SK-N-SH (cell line): Measurements from ENCODE around the gene PTGDS. TPM values are rescaled to one million over a fixed set of nuclear protein-coding genes. Genes with fewer than 3 reads are reported as not detected.

ENCODE experiments used
- CTCF ChIA-PET: fragments of 300-600, 350-600 bp; formaldehyde crosslinking; extraction: SDS; loops from one replicate; lab custom pipeline; 2021; lab: Yijun Ruan, JAX
- POLR2A ChIA-PET: fragments of 350-600 bp; sonication (Branson Sonifier 250); formaldehyde crosslinking; extraction: SDS; loops from one replicate; lab custom pipeline; 2020; ENCODE audit warnings: antibody characterized with exemption, inconsistent platforms; lab: Yijun Ruan, JAX
- DNase-seq: peaks from one replicate; pipeline ENCODE4 v3.0.0; 2012
- H2AFZ ChIP-seq: fragments of 200-600 bp; sonication (generic); 2 replicates; pipeline ENCODE4 v1.8.1; 2016; ENCODE audit warnings: antibody characterized with exemption, mild to moderate bottlenecking, low read depth
- H3F3A ChIP-seq: fragments of 200-600 bp; sonication (generic); replicated peaks from 2 replicates; pipeline ENCODE3; 2016; ENCODE audit warnings: antibody characterized with exemption, mild to moderate bottlenecking; ENCODE audit not compliant: insufficient read depth
- H3K27ac ChIP-seq, 2 experiments: fragments of 200-500 bp in 1 of 2; fragments of 200-600 bp in 1 of 2; sonication (Bioruptor generic) in 1 of 2; sonication (generic), shearing (Covaris generic) in 1 of 2; 2 replicates each; pipeline versions ENCODE4 v1.5.1 to v1.6.1; 2014 to 2016; ENCODE audit warnings: low read depth in 2 of 2, inconsistent platforms in 1 of 2, low read length in 1 of 2, mild to moderate bottlenecking in 1 of 2, mixed read lengths in 1 of 2
- H3K27me3 ChIP-seq: fragments of 200-600 bp; sonication (generic), shearing (Covaris generic); 2 replicates; pipeline ENCODE4 v1.6.1; 2016; ENCODE audit warnings: mixed run types; ENCODE audit not compliant: insufficient read depth
- H3K36me3 ChIP-seq, 2 experiments: fragments of 200-500 bp in 1 of 2; fragments of 200-600 bp in 1 of 2; sonication (Bioruptor generic) in 1 of 2; sonication (generic) in 1 of 2; replicated peaks in 1 of 2; 2 replicates each; pipeline versions ENCODE3 to v1.5.1; 2014 to 2016; ENCODE audit warnings: low read length in 1 of 2, mild to moderate bottlenecking in 1 of 2; ENCODE audit not compliant: insufficient read depth in 2 of 2, control insufficient read depth in 1 of 2
- H3K4me1 ChIP-seq, 2 experiments: fragments of 200-500 bp in 1 of 2; fragments of 200-600 bp in 1 of 2; sonication (Bioruptor generic) in 1 of 2; sonication (generic), shearing (Covaris generic) in 1 of 2; 2 replicates each; pipeline versions ENCODE4 v1.5.1 to v1.6.1; 2014 to 2016; ENCODE audit warnings: low read depth in 1 of 2, low read length in 1 of 2, mixed run types in 1 of 2; ENCODE audit not compliant: insufficient read depth in 2 of 2, control insufficient read depth in 1 of 2
- H3K4me2 ChIP-seq: fragments of 200-600 bp; sonication (generic), shearing (Covaris generic); 2 replicates; pipeline ENCODE4 v1.6.1; 2017; ENCODE audit warnings: mixed run types
- H3K4me3 ChIP-seq, 2 experiments: fragments of 200-500 bp in 1 of 2; fragments of 200-600 bp in 1 of 2; sonication (Bioruptor generic) in 1 of 2; sonication (generic), shearing (Covaris generic) in 1 of 2; 2 replicates each; pipeline versions ENCODE4 v1.5.1 to v1.8.1; 2014 to 2016; ENCODE audit warnings: low read depth in 2 of 2, inconsistent platforms in 1 of 2, low read length in 1 of 2, mild to moderate bottlenecking in 1 of 2, mixed read lengths in 1 of 2, moderate library complexity in 1 of 2
- H3K79me2 ChIP-seq: fragments of 200-600 bp; sonication (generic); 2 replicates; pipeline ENCODE4 v1.8.1; 2017; ENCODE audit warnings: mild to moderate bottlenecking; ENCODE audit not compliant: insufficient read depth
- H3K9ac ChIP-seq: fragments of 200-600 bp; sonication (generic); 2 replicates; pipeline ENCODE4 v1.6.1; 2017; ENCODE audit warnings: mixed run types
- H3K9me2 ChIP-seq: fragments of 200-600 bp; sonication (generic); 2 replicates; pipeline ENCODE4 v1.6.1; 2017; ENCODE audit warnings: mixed run types
- H3K9me3 ChIP-seq: fragments of 200-600 bp; sonication (generic); 2 replicates; pipeline ENCODE4 v1.6.1; 2017; ENCODE audit warnings: mixed run types, mild to moderate bottlenecking, moderate library complexity
- H4K20me1 ChIP-seq: fragments of 200-600 bp; sonication (generic); 2 replicates; pipeline ENCODE4 v1.6.1; 2017; ENCODE audit warnings: mild to moderate bottlenecking, mixed run types; ENCODE audit not compliant: insufficient read depth
- CHD2 ChIP-seq: fragments of 150-350 bp; IDR thresholded peaks from 2 replicates; pipeline ENCODE4 v1.6.1; 2018; ENCODE audit warnings: low read length; ENCODE audit not compliant: partially characterized antibody
- FOSL2 ChIP-seq: IDR thresholded peaks from 2 replicates; pipeline ENCODE4 v1.4.0; 2012; ENCODE audit warnings: low read depth, mild to moderate bottlenecking, moderate library complexity, borderline replicate concordance
- FOXJ3 ChIP-seq: sonication (generic); formaldehyde crosslinking; IDR thresholded peaks from 2 replicates; pipeline ENCODE4 v1.5.1; 2020; ENCODE audit warnings: mild to moderate bottlenecking, missing genetic modification reagents
- GABPA ChIP-seq: IDR thresholded peaks from 2 replicates; pipeline ENCODE4 v1.4.0; 2012; ENCODE audit warnings: low read depth, mild to moderate bottlenecking
- MXI1 ChIP-seq: IDR thresholded peaks from 2 replicates; pipeline ENCODE4 v1.6.1; 2012; ENCODE audit warnings: mild to moderate bottlenecking, low read depth, low read length, improper control_type of control experiment
- POLR2AphosphoS5 ChIP-seq: IDR thresholded peaks from 2 replicates; pipeline ENCODE4 v1.6.1; 2012; ENCODE audit warnings: low read depth, low read length
- RAD21 ChIP-seq: IDR thresholded peaks from 2 replicates; pipeline ENCODE4 v1.6.1; 2012; ENCODE audit warnings: mild to moderate bottlenecking, low read length
- RXRA ChIP-seq: IDR thresholded peaks from 2 replicates; pipeline ENCODE4 v1.4.0; 2012; ENCODE audit warnings: low read depth, mild to moderate bottlenecking, borderline replicate concordance
- SIN3A ChIP-seq: IDR thresholded peaks from 2 replicates; pipeline ENCODE4 v1.6.1; 2012; ENCODE audit warnings: low read depth, mild to moderate bottlenecking, low read length, moderate library complexity, borderline replicate concordance
- TEAD4 ChIP-seq: IDR thresholded peaks from 2 replicates; pipeline ENCODE4 v1.4.0; 2012; ENCODE audit warnings: mild to moderate bottlenecking, borderline replicate concordance; ENCODE audit not compliant: insufficient read depth
- WGBS: methylation state at CpG from one replicate; pipeline ENCODE4 v1.1.6; 2017; ENCODE audit warnings: low lambda C conversion rate; 5-methylcytosine and 5-hydroxymethylcytosine counted together
- polyA plus RNA-seq, 3 experiments: library from polyadenylated mRNA; depleted of rRNA; stranded (reverse); fragments of >200 nt; gene quantifications; 2 replicates each; pipeline ENCODE4 v1.2.3, GENCODE V29; 2012
- TF ChIP-seq, protein P1 (sequence below): fragments of 150-350 bp; IDR thresholded peaks from 2 replicates; pipeline ENCODE4 v1.6.1; 2016; ENCODE audit warnings: mild to moderate bottlenecking, low read depth, low read length
- TF ChIP-seq, protein P2 (sequence below): IDR thresholded peaks from 2 replicates; pipeline ENCODE4; 2012
- TF ChIP-seq, protein P3 (sequence below): IDR thresholded peaks from 2 replicates; pipeline ENCODE4 v1.4.0; 2012; ENCODE audit warnings: low read depth, borderline replicate concordance
- TF ChIP-seq, protein P4 (sequence below): fragments of 200-600 bp; sonication (generic); IDR thresholded peaks from 2 replicates; pipeline ENCODE4 v1.6.1; 2017; ENCODE audit warnings: antibody characterized with exemption, mild to moderate bottlenecking, moderate library complexity

The PTGDS gene
- polyA plus RNA-seq, 1 of the 3 experiments (the other 2 are of a cell fraction): not detected

DNA sequence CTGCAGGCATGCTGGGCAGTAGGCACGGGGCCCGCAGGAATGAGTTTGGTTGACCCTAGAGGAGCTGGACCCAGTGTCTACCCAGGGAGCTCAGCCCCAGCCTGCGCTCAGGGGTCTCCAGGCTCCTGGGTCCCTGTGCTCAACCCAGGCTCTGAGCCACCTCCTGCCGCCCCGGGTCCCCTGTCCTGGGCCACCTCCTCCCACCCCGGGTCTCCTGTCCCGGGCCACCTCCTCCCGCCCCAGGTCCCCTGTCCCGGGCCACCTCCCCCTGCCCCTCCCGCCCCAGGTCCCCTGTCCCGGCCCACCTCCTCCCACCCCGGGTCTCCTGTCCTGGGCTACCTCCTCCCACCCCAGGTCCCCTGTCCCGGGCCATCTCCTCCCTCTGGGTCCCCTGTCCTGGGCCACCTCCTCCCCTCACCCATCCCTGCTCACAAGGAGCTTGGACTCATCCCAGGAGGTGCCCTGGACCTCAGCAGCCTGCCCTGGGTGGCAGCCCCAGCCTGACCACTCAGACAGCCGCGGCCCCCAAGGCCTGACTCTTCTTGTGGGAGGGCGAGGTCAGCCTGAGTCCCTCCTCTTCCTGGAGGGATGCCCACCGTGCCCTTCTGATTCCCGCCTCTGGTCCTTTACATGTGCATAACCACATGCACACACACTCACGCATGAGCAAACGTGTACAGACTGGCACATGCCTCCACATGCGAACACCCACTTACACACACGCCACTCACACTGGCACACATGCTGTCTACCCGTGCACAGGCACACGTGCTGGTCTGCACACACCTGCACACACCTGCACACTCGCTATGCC lies 22.8 kb upstream of the PTGDS start:
- H3F3A ChIP-seq: no peaks in the 10 kb centered on the region

More for the DNA sequence above, 22.8 kb upstream of the PTGDS start:
- no peak overlapping the region for H3K9ac ChIP-seq
- ChIA-PET CTCF (interaction anchor here (13.2 kb wide), 1 partner anchor 78 kb away, joined by 350 read pairs; the partner anchor contains the start of genes ABCA2 and FUT7), POLR2A (interaction anchor here (0.6 kb wide), 1 partner anchor 8 kb away, joined by 4 read pairs; no protein-coding TSS in a partner anchor)
- H3K36me3 ChIP-seq: no peaks in the 10 kb centered on the region
- no peak overlapping the region for H3K4me3 ChIP-seq
- H3K27ac ChIP-seq: no peak overlapping the region
- H3K79me2 ChIP-seq: no peaks in the 10 kb centered on the region
- TF ChIP-seq POLR2AphosphoS5: no peak
- TF ChIP-seq, protein P1, sequence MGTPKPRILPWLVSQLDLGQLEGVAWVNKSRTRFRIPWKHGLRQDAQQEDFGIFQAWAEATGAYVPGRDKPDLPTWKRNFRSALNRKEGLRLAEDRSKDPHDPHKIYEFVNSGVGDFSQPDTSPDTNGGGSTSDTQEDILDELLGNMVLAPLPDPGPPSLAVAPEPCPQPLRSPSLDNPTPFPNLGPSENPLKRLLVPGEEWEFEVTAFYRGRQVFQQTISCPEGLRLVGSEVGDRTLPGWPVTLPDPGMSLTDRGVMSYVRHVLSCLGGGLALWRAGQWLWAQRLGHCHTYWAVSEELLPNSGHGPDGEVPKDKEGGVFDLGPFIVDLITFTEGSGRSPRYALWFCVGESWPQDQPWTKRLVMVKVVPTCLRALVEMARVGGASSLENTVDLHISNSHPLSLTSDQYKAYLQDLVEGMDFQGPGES: no peak
- no peak for TF ChIP-seq FOSL2
- TF ChIP-seq RXRA: no peak
- TF ChIP-seq SIN3A: no peak
- TF ChIP-seq MXI1: no peak
- TF ChIP-seq, protein P2, sequence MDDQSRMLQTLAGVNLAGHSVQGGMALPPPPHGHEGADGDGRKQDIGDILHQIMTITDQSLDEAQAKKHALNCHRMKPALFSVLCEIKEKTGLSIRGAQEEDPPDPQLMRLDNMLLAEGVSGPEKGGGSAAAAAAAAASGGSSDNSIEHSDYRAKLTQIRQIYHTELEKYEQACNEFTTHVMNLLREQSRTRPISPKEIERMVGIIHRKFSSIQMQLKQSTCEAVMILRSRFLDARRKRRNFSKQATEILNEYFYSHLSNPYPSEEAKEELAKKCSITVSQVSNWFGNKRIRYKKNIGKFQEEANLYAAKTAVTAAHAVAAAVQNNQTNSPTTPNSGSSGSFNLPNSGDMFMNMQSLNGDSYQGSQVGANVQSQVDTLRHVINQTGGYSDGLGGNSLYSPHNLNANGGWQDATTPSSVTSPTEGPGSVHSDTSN: no peak
- TF ChIP-seq RAD21: no peak
- TF ChIP-seq GABPA: no peak
- TF ChIP-seq CHD2: no peak
- TF ChIP-seq TEAD4: no peak
- TF ChIP-seq, protein P3, sequence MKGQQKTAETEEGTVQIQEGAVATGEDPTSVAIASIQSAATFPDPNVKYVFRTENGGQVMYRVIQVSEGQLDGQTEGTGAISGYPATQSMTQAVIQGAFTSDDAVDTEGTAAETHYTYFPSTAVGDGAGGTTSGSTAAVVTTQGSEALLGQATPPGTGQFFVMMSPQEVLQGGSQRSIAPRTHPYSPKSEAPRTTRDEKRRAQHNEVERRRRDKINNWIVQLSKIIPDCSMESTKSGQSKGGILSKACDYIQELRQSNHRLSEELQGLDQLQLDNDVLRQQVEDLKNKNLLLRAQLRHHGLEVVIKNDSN: no peak
- TF ChIP-seq, protein P4, sequence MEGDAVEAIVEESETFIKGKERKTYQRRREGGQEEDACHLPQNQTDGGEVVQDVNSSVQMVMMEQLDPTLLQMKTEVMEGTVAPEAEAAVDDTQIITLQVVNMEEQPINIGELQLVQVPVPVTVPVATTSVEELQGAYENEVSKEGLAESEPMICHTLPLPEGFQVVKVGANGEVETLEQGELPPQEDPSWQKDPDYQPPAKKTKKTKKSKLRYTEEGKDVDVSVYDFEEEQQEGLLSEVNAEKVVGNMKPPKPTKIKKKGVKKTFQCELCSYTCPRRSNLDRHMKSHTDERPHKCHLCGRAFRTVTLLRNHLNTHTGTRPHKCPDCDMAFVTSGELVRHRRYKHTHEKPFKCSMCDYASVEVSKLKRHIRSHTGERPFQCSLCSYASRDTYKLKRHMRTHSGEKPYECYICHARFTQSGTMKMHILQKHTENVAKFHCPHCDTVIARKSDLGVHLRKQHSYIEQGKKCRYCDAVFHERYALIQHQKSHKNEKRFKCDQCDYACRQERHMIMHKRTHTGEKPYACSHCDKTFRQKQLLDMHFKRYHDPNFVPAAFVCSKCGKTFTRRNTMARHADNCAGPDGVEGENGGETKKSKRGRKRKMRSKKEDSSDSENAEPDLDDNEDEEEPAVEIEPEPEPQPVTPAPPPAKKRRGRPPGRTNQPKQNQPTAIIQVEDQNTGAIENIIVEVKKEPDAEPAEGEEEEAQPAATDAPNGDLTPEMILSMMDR: no peak
- TF ChIP-seq FOXJ3 (CRISPR knock-in tag): no peak
- no peaks in the 10 kb centered on the region for H3K27me3 ChIP-seq
- 77% methylated on average over 18 of the region's 25 CpGs for WGBS
- no peak for DNase-seq
- H4K20me1 ChIP-seq: no peaks in the 10 kb centered on the region
- H3K4me1 ChIP-seq: peaks cover 0 to 23% of the 10 kb centered on the region in 2 experiments; a peak in 2 of 4 replicates
- no peaks in the 10 kb centered on the region for H3K9me3 ChIP-seq
- H3K4me2 ChIP-seq: no peak overlapping the region
- H2AFZ ChIP-seq: no peak overlapping the region
- H3K9me2 ChIP-seq: no peaks in the 10 kb centered on the region
